BE2C (cell line): Measurements from ENCODE around the gene COL21A1.

Experiments
- DNase-seq: peaks from one replicate; pipeline ENCODE4 v3.0.0-alpha.2; 2020
- H3K27me3 ChIP-seq: fragments of 250-450 bp; sonication (Bioruptor Pico); 2 replicates; pipeline ENCODE4 v1.5.1; 2020; ENCODE audit warnings: mild to moderate bottlenecking
- H3K36me3 ChIP-seq: fragments of 250-450 bp; sonication (Bioruptor Pico); 2 replicates; pipeline ENCODE4 v1.5.1; 2020; ENCODE audit warnings: mild to moderate bottlenecking
- H3K4me1 ChIP-seq: fragments of 250-450 bp; sonication (Bioruptor Pico); 2 replicates; pipeline ENCODE4 v1.5.1; 2020
- H3K4me3 ChIP-seq: 2 replicates; pipeline ENCODE4 v1.5.1; 2011; ENCODE audit warnings: low read depth, low read length
- H3K9me3 ChIP-seq: fragments of 250-450 bp; sonication (Bioruptor Pico); 2 replicates; pipeline ENCODE4 v1.5.1; 2020
- TF ChIP-seq, protein P1 (sequence below): IDR thresholded peaks from 2 replicates; pipeline ENCODE4 v1.5.1; 2012; ENCODE audit warnings: mild to moderate bottlenecking, low read depth, low read length

The COL21A1 gene

GRCh38 chr6:56242346-56242745, 5.0 kb downstream of the COL21A1 start:
- H3K27me3 ChIP-seq: no peaks in the 10 kb centered on the region
- TF ChIP-seq, protein P1, sequence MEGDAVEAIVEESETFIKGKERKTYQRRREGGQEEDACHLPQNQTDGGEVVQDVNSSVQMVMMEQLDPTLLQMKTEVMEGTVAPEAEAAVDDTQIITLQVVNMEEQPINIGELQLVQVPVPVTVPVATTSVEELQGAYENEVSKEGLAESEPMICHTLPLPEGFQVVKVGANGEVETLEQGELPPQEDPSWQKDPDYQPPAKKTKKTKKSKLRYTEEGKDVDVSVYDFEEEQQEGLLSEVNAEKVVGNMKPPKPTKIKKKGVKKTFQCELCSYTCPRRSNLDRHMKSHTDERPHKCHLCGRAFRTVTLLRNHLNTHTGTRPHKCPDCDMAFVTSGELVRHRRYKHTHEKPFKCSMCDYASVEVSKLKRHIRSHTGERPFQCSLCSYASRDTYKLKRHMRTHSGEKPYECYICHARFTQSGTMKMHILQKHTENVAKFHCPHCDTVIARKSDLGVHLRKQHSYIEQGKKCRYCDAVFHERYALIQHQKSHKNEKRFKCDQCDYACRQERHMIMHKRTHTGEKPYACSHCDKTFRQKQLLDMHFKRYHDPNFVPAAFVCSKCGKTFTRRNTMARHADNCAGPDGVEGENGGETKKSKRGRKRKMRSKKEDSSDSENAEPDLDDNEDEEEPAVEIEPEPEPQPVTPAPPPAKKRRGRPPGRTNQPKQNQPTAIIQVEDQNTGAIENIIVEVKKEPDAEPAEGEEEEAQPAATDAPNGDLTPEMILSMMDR: no peak
- no peaks in the 10 kb centered on the region for H3K36me3 ChIP-seq
- H3K4me1 ChIP-seq: no peaks in the 10 kb centered on the region
- no peaks in the 10 kb centered on the region for H3K9me3 ChIP-seq
- no peak overlapping the region for H3K4me3 ChIP-seq
- DNase-seq: no peak

DNA sequence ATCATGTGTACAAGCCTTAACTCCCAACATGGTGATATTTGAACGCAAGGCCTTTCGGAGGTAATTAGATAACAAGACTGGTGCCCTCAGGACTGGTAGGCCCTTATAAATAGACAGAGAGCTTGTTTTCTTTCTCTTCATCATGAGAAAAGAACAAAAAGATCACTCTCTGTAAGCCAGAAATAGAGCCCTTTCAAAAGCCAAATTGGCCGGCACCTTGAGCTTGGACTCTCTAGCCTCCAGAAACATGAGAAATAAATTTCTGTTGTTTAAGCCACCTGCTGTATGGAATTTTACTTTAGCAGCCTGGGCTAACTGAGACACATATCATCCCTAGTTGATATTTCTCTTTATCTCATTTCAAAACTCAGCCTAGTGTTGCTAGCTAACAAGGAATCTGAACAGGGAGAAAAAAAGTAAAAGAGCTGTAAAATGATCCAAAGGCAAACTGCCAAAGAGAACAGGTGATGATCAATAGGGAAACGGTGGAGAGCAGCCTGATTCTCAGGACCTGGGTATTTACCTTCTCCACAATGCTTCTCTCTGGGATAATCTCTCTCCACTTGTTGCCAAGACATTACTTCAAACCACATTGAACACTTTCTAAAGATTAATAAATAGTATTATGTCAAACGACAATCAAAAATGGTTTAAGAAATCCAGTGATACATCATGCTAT, 6.1 kb downstream of the COL21A1 start:
- no peak for DNase-seq
- H3K4me3 ChIP-seq: no peak overlapping the region
- TF ChIP-seq, protein P1: no peak
- H3K36me3 ChIP-seq: no peaks in the 10 kb centered on the region
- no peaks in the 10 kb centered on the region for H3K9me3 ChIP-seq
- no peaks in the 10 kb centered on the region for H3K27me3 ChIP-seq
- H3K4me1 ChIP-seq: no peaks in the 10 kb centered on the region

GRCh38 chr6:56238352-56238751, 9.0 kb downstream of the COL21A1 start:
- H3K36me3 ChIP-seq: no peaks in the 10 kb centered on the region
- no peaks in the 10 kb centered on the region for H3K9me3 ChIP-seq
- no peak overlapping the region for H3K4me3 ChIP-seq
- TF ChIP-seq, protein P1: no peak
- no peaks in the 10 kb centered on the region for H3K27me3 ChIP-seq
- no peaks in the 10 kb centered on the region for H3K4me1 ChIP-seq
- no peak for DNase-seq

DNA sequence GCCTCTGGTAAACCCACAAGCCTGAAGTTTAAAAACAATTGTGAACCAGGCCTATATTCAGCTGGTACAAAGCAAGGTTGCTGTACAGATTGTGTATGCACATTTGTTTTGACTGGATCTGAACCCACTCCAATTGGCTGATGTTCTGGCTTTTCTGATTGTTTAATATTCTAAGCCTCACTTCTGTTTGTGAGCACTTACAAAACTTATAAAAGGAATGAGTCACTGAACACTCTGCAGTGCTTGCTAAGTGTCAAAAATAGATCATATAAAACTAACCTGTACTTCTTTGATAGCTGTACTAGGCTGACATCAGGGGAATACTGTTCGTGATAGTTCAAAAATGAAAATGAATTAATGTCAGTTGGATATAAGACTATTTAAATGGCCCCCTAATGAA, 12.1 kb downstream of the COL21A1 start:
- TF ChIP-seq, protein P1: no peak

DNA sequence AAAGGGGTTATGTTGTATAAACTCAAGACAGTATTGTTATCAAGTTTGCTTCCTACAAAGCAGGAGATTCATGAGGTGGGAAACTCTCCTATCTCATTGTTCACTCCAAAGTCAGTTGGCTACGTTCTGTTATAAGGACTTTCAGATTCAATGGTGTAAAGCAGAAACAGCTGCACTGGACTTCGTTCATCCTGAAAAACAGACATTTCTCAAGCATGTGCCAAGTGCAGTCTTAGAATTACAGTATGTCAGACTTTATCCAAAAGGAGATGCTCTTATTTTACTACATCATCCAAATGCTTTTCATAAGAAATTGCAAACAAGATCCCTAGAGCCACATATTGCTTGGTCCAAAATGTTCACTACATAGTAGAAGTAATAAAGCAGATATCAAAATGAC, 14.9 kb downstream of the COL21A1 start:
- Histone ChIP-seq H3K36me3 (no peaks in the 10 kb centered on the region), H3K9me3 (no peaks in the 10 kb centered on the region), H3K4me1 (no peaks in the 10 kb centered on the region), H3K27me3 (no peaks in the 10 kb centered on the region), H3K4me3 (no peak overlapping the region)
- TF ChIP-seq, protein P1: no peak
- no peak for DNase-seq

More for the DNA sequence above, 12.1 kb downstream of the COL21A1 start:
- H3K4me1 ChIP-seq: no peaks in the 10 kb centered on the region
- H3K27me3 ChIP-seq: no peaks in the 10 kb centered on the region
- no peaks in the 10 kb centered on the region for H3K9me3 ChIP-seq
- H3K4me3 ChIP-seq: no peak overlapping the region
- DNase-seq: no peak
- H3K36me3 ChIP-seq: no peaks in the 10 kb centered on the region

DNA sequence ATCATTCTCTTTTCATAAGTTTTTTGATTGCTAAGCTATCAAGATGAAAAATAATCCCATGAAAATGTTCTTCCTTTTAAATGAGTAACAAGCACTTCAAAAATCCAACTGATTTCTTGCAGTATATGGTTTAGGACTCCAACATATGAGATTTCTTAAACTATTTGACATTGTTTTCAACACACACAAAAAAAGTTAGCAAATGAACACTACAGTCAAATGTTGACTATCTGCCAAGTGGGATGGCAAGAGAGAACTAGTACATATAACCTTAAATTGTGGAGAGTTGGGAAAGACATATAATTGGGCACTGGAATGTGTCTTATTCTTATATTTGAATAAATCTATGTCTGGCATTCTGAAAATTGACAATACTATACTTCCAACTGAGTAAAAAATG, 15.6 kb downstream of the COL21A1 start:
- no peaks in the 10 kb centered on the region for H3K4me1 ChIP-seq
- H3K27me3 ChIP-seq: no peaks in the 10 kb centered on the region
- DNase-seq: no peak
- TF ChIP-seq, protein P1: no peak
- no peaks in the 10 kb centered on the region for H3K36me3 ChIP-seq
- no peaks in the 10 kb centered on the region for H3K9me3 ChIP-seq
- H3K4me3 ChIP-seq: no peak overlapping the region
